HG02610 (cell line): ENCODE data around the gene ARID5B.
"Not testable (repeated sequence)": the region's sequence is repeated elsewhere in the genome, so short reads cannot be mapped to it uniquely, and the experiment has no call there.

ENCODE experiments used
- ATAC-seq: cut with Tn5 transposase; IDR thresholded peaks from one replicate; pipeline ENCODE4 v1.9.1; 2021; ENCODE audit warnings: mild to moderate bottlenecking, moderate library complexity; ENCODE audit not compliant: unreplicated experiment

ARID5B gene

GRCh38 chr10:62027841-62028501 is 126.5 kb downstream of the ARID5B start:
- ATAC-seq, result no peak

- not testable (repeated sequence) for ATAC-seq
Measured at GRCh38 chr10:62028502-62028842, 127.0 kb downstream of the ARID5B start.

- ATAC-seq, result no peak
Measured at GRCh38 chr10:62029401-62029800, 127.9 kb downstream of the ARID5B start.

- no peak for ATAC-seq
Measured at GRCh38 chr10:62031507-62031906, 130.0 kb downstream of the ARID5B start.

- ATAC-seq, result no peak
Measured at GRCh38 chr10:62033125-62033524, 131.6 kb downstream of the ARID5B start.

GRCh38 chr10:62034096-62034640 is 132.7 kb downstream of the ARID5B start:
- ATAC-seq, result no peak

GRCh38 chr10:62036186-62037081 is 134.9 kb downstream of the ARID5B start:
- ATAC-seq, result no peak

GRCh38 chr10:62037166-62037831 is 135.8 kb downstream of the ARID5B start:
- ATAC-seq, result no peak

GRCh38 chr10:62037890-62038608 is 136.6 kb downstream of the ARID5B start:
- ATAC-seq, result no peak

- peak; percentile 72 for ATAC-seq
Measured at GRCh38 chr10:62038609-62039190, 137.2 kb downstream of the ARID5B start.

- ATAC-seq, result no peak
Measured at GRCh38 chr10:62039954-62040353, 138.5 kb downstream of the ARID5B start.

GRCh38 chr10:62040881-62041280 is 139.4 kb downstream of the ARID5B start:
- ATAC-seq, result no peak

- no peak for ATAC-seq
Measured at GRCh38 chr10:62043421-62044021, 142.0 kb downstream of the ARID5B start.

GRCh38 chr10:62044566-62044965 is 143.1 kb downstream of the ARID5B start:
- no peak for ATAC-seq

- no peak for ATAC-seq
Measured at GRCh38 chr10:62045765-62046521, 144.4 kb downstream of the ARID5B start.

GRCh38 chr10:62046522-62047227 is 145.2 kb downstream of the ARID5B start:
- peak; percentile 49 for ATAC-seq

- peak; percentile 37 for ATAC-seq
Measured at GRCh38 chr10:62047228-62047892, 145.9 kb downstream of the ARID5B start.

GRCh38 chr10:62047960-62048383 is 146.5 kb downstream of the ARID5B start:
- ATAC-seq, result no peak
